Fibroblast of skin of left biceps (primary cell): ENCODE measurements around the gene KRTAP10-7.
"Not testable (repeated sequence)": the region's sequence is repeated elsewhere in the genome, so short reads cannot be mapped to it uniquely, and the experiment has no call there.

ENCODE experiments used
- DNase-seq, 2 experiments: peaks; one replicate each; pipeline ENCODE4 v3.0.0-alpha.2; 2013; ENCODE audit warnings: low read depth in 2 of 2

Gene KRTAP10-7

DNA sequence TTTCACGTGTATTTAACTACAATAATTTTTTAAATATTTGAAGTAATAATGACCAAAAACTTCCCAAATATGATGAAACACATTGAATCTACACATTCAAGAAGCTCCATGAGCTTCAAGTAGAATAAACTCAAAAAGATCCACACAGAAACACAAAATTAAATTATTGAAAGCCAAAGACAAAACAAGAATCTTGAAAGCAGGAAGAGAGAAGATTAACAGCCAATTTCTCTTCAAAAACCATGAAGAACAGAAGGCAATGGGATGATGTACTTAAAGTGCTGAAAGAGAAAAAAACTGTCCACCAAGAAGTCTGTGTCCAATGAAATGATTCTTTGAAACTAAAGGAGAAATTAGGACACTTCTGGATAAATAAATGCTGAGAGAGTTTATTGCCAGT is 31.7 kb downstream of the KRTAP10-7 start:
- no peak for DNase-seq

DNA sequence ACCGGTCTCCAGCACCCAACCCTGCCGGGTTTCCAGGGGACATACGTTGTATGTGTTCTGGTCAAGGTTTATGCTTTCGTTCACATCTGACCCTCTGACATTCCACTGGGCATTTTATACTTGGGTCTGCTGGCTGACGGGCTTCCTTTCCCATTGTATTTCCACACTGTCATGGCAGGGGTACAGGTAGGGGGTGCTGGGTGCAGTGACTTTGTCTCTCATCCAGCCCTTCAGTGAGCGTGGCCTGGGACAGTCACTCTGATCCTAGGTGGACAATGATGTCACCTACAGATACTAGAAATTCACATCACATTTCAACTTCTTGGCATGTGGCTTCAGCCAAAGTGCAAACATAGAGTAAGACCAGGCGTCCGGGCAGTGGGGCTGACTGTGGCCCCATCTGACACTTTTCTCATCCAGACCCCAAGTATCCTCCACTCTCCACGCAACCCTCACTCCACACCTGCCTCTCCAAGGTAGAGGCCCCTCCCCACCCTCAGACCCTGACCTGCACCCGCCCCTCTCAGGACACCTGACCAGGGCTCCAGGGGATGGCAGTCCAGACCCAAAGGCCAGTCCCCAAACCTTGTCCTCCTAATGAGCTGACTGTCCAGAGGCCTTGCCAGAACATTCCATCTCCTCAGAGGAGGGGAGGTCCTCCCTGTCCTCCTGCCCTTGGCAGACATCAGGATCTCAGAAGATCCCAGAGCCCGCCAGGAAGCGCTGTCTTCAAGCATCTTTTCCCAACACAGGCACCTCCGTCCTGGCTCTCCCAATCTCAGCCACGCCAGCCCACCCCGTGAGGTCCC is 36.0 kb downstream of the KRTAP10-7 start:
- DNase-seq: no peak

DNA sequence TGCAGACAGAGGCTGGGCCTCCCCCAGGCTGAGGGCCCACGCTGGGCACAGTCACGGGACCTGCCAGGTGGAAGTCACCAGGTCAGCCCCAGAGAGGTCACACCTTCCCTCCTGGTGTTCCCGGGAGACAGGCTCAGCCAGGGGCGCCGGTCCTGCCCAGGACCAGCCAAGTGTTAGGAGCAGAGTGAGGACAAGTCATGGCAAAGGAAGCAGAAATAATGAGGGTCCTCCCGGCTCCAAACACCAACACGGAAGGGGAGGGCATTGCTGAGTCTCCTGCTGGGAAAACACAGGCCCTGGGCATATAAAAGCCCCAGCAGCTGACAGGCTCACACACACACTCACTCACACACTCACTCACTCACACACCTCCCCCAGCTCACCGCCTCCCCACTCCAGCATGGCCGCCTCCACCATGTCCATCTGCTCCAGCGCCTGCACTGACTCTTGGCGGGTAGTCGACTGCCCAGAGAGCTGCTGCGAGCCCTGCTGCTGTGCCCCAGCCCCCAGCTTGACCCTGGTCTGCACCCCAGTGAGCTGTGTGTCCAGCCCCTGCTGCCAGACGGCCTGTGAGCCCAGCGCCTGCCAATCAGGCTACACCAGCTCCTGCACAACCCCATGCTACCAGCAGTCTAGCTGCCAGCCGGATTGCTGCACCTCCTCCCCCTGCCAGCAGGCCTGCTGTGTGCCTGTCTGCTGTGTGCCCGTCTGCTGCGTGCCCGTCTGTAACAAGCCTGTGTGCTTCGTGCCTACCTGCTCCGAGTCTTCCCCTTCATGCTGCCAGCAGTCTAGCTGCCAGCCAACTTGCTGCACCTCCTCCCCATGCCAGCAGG is 36.8 kb downstream of the KRTAP10-7 start, which contains the start of gene KRTAP10-10:
Gene KRTAP10-10, plus strand, starts transcription at position 339 of the 833 bp plus-strand sequence. Its CDS starts 62 bp downstream, at position 401.
- no peak for DNase-seq

DNA sequence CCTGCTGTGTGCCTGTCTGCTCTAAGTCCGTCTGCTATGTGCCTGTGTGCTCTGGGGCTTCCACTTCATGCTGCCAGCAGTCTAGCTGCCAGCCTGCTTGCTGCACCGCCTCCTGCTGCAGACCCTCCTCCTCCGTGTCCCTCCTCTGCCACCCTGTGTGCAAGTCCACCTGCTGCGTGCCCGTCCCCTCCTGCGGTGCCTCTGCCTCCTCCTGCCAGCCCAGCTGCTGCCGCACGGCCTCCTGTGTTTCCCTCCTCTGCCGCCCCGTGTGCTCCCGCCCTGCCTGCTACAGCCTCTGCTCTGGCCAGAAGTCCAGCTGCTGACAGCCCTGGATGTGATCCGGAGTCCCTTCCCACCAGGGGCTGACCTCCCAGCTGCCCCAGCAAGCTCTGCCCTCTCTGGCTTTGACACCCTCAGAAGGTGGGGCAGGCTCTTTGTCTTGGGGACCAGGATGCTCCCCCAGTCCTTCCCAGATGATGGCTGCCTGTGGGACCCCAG is 37.5 kb downstream of the KRTAP10-7 start:
- DNase-seq: not testable (repeated sequence)

DNA sequence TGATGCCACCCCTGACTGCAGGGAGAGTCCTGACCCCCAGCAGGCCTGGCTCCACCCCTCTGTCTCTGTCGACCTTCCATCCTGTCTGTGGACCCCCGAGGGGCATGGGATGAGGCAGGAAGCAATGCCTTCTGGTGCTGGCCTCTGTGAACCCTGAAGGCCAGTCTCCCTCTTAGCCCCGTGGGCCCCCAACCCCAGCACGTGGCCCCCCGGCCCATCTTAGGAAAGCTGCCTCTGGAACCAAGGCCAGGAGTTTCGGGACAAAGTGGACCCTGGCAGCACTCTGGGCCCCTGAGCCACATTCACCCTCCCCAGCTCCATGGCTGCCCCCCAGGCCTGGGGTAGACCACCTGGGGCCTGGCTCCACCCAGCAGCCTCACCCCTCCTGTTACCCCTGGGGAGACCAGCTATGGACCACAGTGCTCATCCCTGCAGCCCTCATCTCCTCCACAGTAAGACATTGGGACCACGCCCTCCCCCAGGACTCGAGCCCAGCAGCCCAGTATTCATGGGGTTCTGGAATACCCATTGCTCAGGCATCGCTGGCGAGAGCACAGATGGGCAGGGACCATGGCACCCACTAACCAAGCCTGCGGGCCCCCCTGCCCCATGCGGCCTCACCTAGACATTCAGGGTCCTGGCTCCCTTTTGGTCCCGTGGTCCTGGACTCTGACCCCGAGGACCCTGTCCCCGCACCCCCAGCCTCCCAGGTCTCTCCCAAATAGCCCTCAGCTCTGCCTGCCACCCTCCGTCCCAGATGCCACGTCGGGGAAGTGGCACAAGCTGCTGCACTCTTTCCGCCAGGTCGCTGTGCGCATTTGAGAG is 38.3 kb downstream of the KRTAP10-7 start:
- DNase-seq: not testable (repeated sequence)

DNA sequence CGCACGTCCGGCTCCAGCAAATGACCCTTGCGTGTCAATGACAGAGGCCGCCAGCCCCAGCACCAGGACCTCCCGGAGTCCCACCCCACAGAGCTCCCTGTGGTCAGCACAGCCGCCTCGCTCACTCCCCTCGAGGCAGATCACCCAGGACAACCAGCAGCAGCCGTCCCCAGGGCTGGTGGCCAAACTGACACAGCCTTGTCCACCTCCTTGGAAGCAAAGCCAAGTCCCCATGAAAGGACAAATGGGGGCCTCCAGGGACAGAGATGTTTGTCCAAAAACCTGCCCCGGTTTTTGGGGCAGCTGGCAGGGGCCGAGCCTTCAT is 38.9 kb downstream of the KRTAP10-7 start:
- no peak for DNase-seq

DNA sequence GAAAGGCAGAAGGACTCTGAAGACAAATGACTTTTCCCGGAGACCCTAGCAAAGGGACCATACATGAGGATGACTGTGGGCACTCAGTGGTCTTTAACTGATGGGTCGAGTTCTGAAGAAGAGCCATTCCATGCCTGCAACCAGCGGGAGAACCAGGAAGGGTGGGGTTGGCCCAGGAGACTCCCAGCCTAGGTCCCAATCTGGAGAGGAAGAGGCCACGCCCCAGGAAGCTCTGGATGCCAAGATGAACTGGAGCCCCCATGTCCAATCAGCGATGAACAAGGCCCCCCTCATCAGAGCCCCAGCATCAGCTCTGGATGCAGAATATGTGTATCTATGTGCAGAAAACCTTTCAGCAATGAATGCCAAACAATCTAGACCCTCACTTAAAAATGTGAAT is 40.4 kb downstream of the KRTAP10-7 start:
- no peak for DNase-seq

DNA sequence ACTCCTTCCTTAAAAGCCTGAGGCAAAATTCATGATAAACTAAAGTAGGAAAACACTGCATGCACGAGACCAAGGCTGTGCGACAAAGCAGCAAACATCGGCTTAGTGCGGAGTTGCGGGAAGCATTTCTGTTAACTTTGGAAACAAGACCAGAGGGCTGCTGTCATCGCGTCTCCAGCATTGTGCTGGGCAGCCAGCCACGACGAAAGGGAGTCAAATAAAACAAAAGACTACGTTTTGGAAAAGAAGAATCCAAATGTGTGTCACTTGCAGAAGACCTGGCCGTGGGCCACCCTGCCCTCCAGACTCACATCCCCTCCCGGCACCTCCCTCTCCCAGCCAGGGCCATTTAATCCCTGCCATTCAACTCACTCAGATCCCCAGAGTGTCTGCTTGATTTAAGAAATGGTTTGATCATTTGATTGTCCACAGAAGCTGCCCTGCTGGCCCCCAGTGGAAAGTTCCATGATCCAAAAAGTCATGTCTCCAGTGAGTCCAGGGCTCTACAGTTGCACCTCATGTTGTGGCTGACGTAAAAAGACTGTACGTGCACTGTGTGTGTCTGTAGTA is 43.4 kb downstream of the KRTAP10-7 start:
- no peak for DNase-seq

DNA sequence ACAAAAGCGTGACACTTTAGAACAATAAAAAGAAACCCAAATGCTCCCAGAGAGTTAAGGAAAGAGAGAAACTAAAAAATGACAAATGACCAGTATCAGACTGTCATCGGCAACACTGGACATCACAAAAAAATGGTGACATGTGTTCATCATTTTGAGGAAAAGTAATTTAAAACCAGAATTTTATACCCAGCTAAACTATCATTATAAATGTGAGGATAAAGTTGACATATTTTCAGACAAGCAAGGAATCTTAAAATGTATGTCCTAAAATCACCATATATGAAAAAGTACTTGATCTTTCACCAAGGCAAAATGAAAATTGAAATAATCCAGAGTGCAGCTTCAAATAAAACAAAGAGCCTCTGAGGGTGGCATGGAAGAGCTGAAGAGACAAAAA is 44.5 kb downstream of the KRTAP10-7 start:
- DNase-seq: no peak

DNA sequence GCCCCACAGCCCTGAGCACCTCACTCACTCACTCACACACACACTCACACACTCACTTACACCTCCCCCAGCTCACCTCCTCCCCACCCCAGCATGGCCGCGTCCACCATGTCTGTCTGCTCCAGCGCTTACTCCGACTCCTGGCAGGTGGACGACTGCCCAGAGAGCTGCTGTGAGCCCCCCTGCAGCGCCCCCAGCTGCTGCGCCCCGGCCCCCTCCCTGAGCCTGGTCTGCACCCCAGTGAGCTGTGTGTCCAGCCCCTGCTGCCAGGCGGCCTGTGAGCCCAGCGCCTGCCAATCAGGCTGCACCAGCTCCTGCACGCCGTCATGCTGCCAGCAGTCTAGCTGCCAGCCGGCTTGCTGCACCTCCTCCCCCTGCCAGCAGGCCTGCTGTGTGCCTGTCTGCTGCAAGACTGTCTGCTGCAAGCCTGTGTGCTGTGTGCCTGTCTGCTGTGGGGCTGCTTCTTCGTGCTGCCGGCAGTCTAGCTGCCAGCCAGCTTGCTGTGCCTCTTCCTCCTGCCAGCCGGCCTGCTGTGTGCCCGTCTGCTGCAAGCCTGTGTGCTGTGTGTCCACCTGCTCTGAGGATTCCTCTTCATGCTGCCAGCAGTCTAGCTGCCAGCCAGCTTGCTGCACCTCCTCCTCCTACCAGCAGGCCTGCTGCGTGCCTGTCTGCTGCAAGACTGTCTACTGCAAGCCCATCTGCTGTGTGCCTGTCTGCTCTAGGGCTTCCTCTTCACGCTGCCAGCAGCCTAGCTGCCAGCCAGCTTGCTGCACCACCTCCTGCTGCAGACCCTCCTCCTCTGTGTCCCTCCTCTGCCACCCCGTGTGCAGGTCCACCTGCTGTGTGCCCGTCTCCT is 46.2 kb downstream of the KRTAP10-7 start, which contains the start of gene KRTAP10-11:
Gene KRTAP10-11, plus strand, starts transcription at position 49 of the 856 bp plus-strand sequence. Its CDS starts 45 bp downstream, at position 94.
- DNase-seq: not testable (repeated sequence)

DNA sequence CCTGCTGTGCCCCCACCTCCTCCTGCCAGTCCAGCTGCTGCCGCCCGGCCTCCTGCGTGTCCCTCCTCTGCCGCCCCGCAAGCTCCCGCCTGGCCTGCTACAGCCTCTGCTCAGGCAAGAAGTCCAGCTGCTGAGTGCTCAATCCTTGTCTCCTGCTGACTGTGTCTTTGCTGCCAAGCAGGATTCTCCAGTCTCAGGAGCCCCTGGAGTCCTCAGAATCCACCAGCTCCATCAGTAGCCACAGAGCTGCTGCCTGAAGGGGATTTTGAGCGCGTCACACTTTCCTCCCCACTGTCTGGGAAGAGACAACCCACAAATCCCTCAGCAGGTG is 46.8 kb downstream of the KRTAP10-7 start:
- DNase-seq: no peak

DNA sequence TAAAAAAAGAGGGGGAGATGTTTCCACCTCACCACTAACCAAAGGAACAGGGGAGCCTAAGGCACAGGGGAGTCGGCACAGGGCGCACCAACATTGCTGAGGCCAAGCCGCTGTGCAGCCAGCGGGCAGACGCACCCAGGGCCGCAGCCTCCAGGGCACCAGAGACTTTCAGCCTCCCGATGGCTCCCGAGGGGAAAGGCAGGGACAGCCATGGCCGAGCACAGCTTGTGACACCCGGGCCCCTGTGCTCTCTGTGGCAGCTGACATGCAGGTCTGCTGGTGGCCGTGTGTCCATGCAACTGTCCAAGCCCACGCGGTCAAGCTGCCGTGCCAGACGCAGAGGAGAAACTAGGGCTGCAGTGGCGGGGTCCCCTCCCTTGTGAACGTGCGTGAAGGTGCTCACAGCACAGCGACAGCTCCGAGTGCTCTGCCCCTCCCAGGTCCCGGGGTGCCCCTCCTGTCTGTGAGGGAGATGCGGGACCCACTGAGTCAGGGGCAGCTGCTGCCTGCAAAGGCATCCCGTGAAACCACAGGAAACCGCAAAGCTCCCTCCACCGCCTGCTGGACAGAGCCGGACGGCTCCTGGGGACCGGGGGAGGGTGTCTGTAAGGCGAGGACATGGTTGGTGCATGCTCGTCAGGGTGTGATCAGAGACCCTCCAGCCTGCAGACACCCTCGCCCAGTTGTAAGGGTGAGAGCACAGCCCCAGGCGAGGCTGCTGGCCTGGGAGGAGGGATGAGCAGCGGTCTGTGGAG is 48.3 kb downstream of the KRTAP10-7 start:
- DNase-seq: no peak

DNA sequence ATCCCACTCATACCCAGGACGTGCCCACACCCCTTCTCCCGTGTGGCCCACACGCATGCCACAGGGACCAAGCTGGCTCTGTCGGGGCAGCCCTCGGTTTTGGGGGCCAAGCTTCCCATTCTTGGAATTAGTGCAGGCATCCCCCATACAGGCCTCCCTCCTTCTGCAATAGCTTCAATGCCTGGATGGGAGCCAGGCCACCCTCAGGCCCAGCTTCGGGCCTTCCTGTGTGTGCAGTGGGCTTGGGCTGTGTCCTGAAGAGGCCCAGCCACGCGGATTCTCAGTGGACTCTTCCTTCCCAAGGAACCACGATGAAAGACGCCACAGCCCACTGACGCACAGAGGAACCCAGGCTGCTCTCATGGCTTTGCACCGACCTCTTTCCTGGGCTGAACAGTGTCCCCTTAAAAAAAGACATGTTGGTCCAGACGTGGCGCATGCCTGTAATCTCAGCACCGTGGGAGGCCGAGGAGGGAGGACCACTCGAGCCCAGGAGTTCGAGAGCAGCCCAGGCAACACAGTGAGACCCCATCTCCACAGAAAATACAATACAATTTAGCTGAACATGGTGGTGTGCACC is 49.2 kb downstream of the KRTAP10-7 start:
- no peak for DNase-seq

DNA sequence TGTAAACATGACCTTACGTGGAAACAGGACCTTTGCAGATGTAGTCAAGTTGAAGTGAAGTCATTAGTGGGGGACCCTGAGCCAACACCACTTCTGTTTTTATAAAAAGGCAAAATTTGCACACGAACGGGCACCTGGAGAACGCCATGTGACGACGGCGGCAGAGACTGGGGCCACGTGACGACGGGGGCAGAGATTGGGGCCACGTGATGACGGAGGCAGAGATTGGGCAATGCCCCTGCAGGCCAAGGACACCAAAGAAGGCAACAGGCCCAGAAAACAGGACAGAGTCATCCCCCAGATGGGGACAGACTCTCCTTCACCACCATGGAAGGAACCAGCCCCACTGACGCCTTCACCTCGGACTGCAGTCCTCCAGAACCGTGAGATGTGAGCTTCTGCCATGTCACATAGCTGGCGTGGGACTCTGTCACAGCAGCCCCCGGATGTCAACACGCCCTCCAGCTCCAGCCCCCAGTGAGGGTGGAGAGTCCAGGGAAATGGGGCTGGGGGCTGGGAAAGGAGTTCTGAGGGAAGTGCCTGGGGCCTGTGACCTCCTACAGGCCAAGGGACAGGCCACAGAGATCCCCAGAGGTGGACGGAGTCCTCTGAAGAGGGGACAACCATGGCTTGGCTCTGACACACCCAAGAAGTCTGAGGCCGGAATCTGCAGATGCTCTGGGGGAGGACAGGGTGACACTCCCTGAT is 50.0 kb downstream of the KRTAP10-7 start:
- DNase-seq: no peak

DNA sequence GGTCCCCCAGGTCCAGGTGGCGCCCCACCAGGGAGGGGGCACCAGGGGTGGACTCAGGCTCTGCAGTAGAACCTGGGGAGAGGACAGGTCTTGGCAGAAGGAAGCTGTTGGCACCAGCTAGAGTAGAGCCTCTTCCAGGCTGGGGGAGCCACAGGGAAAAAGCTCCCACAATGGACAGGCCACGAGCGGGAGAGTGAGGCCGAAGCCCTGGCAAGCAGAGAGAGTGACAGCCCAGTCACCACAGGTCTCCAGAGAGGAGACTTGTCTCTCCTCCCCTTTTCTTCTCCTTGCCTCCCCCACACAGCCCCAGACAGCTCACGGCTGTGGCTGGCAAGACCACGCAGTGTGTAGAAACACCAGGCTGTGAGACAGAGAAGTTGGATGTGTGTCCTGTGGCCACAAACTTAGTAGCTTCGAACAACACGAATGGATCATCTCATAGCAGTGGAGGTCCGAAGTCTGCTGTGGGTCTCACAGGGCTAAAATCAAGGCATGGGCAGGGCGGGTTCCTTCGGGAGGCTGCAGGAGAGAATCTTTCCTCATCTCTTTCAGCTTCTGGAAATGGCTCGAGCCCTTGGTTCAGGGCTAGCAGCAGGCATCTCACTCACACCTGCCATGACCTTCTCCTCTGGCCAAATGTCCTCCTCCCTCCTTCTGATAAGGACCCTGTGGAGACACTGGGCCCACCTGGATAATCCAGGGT is 50.7 kb downstream of the KRTAP10-7 start:
- no peak for DNase-seq
